ENCODE data around the gene PPP1R11.
"Not testable (repeated sequence)": the region's sequence is repeated elsewhere in the genome, so short reads cannot be mapped to it uniquely, and the experiment has no call there.

Gene PPP1R11

GRCh38 chr6:30100154-30100553, 33.2 kb downstream of the PPP1R11 start:
- no peak for DNase-seq

GRCh38 chr6:30100585-30101443, 33.8 kb downstream of the PPP1R11 start:
- DNase-seq = no peak

- peak; percentile 87 for DNase-seq
Observed at GRCh38 chr6:30101444-30102413, 34.7 kb downstream of the PPP1R11 start.

GRCh38 chr6:30102414-30102969, 35.5 kb downstream of the PPP1R11 start:
- no peak for DNase-seq

- peak; percentile 82 for DNase-seq
Observed at GRCh38 chr6:30102970-30103871, 36.2 kb downstream of the PPP1R11 start.

GRCh38 chr6:30103872-30104179, 36.8 kb downstream of the PPP1R11 start:
- DNase-seq = no peak

GRCh38 chr6:30104661-30105060, 37.7 kb downstream of the PPP1R11 start:
- no peak for DNase-seq

- DNase-seq = no peak
Observed at GRCh38 chr6:30111266-30111856, 44.4 kb downstream of the PPP1R11 start.

GRCh38 chr6:30112402-30112994, 45.5 kb downstream of the PPP1R11 start:
- DNase-seq = no peak

GRCh38 chr6:30113003-30113759, 46.2 kb downstream of the PPP1R11 start, which contains the start of gene TRIM31:
TSS of gene TRIM31 (minus strand) at chr6:30113090. CDS start at chr6:30112805, 285 bp downstream.
- DNase-seq = no peak

- no peak for DNase-seq
Observed at GRCh38 chr6:30113841-30114240, 46.8 kb downstream of the PPP1R11 start.

- DNase-seq = no peak
Observed at GRCh38 chr6:30116724-30117123, 49.7 kb downstream of the PPP1R11 start.

GRCh38 chr6:30118691-30119090, 51.7 kb downstream of the PPP1R11 start:
- DNase-seq = not testable (repeated sequence)

All from right hindlimb (tissue), 1 donor.